ENCODE measurements around the gene USP30. TPM values are rescaled to one million over a fixed set of nuclear protein-coding genes. Genes with fewer than 3 reads are reported as not detected.

The USP30 gene
- total RNA-seq, 3 donors from 2014 or later, result 22.2 to 28.5 (median 24.7) TPM

DNA sequence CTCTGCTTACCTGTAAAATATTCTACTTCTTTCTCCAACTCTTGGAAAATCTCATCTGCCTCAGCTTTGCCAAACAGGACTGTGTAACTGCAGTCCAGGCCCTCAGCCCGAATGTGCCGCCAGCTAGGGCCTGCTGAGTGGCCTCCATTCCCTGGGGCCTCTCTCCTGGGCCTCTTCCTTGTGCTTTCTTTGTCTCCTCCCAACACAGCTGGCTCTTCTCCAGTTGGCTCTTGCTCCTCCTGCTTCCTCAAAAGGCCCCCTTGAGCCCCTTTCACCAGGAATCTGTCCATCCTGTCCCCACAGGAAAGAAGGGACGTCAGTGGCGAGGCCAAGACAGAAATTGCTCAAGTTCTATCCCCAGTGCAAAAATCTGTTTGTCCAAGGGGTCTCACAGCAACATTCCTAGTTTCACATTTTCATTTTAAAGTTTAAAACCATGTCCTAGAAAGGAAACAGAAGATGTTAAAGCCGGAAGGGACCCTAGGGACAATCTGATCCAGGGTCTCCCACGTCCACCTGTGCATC lies 40.2 kb downstream of the USP30 start:
- Histone ChIP-seq H3K27me3 (no peaks in the 10 kb centered on the region), H3K4me1 (peaks cover 4 to 14% of the 10 kb centered on the region in 2 donors)
- intact Hi-C loops (cut with DNase I; ENCODE audit: low total_unique reads), result loop anchor here (5.0 kb wide), 1 partner anchor 530 kb away; the partner anchor contains the start of genes ISCU and SART3

DNA sequence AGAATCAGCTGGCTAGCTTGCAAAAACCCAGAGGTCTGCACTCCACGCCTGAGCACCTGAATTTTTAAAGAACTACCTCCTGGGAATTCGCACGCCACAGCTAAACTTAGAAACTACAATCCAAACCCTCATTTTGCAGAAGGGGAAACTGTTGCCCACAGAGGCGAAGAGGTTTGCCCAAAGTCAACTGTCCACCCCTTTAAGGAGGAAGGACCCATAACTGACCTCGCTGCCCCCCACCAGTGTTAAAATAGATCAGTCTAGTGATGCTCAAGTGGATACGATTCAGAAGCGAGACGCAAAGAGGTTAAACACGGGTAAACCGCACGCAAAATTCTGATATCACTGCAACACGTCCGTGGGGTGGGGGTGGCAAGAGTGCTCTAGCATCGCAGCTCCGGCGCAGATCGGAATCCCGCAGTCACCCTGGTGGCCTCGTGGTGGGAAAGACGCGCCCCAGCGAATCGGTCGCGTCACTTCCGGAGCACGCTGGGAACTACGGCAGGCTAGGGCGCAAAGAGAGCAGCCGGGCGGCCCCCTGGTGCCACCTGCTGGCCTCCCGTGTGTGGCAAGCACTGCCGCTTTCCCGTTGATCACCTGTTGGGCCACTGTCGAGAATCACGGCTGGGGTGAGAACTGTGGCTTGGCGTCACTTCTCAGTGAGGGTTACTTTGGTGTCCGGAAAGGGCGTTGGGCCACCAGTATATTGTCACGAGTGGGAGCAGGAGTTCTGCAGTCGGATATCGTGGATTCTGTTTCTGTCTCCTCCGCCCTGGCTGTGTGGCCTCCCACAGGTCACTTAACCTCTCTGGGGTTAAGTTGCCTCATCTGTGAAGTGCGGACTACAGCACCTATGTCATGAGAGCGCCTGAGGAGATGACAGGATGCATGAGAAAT lies 40.9 kb downstream of the USP30 start, which contains the start of gene ALKBH2:
Gene ALKBH2 (minus strand): TSS at position 451 of the 897 bp plus-strand sequence. CDS start 686 bp downstream, outside the sequence.
- Histone ChIP-seq H3K27ac (peak within 1 kb of the TSS; percentile 73 to 85), H3K9me3 (no peaks in the 10 kb centered on the region), H3K4me3 (peak within 1 kb of the TSS; percentile 51 to 72 (median 63)), H3K27me3 (no peaks in the 10 kb centered on the region), H3K4me1 (peaks cover 5 to 15% of the 10 kb centered on the region in 2 donors), H3K36me3 (no peaks in the 10 kb centered on the region)
- TF ChIP-seq, protein P1, sequence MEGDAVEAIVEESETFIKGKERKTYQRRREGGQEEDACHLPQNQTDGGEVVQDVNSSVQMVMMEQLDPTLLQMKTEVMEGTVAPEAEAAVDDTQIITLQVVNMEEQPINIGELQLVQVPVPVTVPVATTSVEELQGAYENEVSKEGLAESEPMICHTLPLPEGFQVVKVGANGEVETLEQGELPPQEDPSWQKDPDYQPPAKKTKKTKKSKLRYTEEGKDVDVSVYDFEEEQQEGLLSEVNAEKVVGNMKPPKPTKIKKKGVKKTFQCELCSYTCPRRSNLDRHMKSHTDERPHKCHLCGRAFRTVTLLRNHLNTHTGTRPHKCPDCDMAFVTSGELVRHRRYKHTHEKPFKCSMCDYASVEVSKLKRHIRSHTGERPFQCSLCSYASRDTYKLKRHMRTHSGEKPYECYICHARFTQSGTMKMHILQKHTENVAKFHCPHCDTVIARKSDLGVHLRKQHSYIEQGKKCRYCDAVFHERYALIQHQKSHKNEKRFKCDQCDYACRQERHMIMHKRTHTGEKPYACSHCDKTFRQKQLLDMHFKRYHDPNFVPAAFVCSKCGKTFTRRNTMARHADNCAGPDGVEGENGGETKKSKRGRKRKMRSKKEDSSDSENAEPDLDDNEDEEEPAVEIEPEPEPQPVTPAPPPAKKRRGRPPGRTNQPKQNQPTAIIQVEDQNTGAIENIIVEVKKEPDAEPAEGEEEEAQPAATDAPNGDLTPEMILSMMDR (IDR thresholded peaks at IDR 0.05), result peak; percentile 77 to 97 (median 95)
- no peak for TF ChIP-seq POLR2A (IDR thresholded peaks at IDR 0.05)
- peak; percentile 80 to 94 (median 82) for TF ChIP-seq POLR2AphosphoS5 (IDR thresholded peaks at IDR 0.05)
- intact Hi-C loops (cut with DNase I; ENCODE audit: low total_unique reads), result loop anchor here (5.0 kb wide), 1 partner anchor 531 kb away; the partner anchor contains the start of genes ISCU and SART3
- peak; percentile 87 to 94 for DNase-seq (ENCODE audit: low spot score in 2 of 2)

More for the DNA sequence above, 40.2 kb downstream of the USP30 start:
- Histone ChIP-seq H3K9me3 (no peaks in the 10 kb centered on the region), H3K4me3 (peak overlapping the region; percentile 51 to 72 (median 63)), H3K27ac (peak overlapping the region; percentile 73 to 85), H3K36me3 (no peaks in the 10 kb centered on the region)
- TF ChIP-seq POLR2A (IDR thresholded peaks at IDR 0.05) (no peak), POLR2AphosphoS5 (IDR thresholded peaks at IDR 0.05) (no peak)
- TF ChIP-seq, protein P1 (IDR thresholded peaks at IDR 0.05), result no peak
- no peak for DNase-seq (ENCODE audit: low spot score in 2 of 2)

DNA sequence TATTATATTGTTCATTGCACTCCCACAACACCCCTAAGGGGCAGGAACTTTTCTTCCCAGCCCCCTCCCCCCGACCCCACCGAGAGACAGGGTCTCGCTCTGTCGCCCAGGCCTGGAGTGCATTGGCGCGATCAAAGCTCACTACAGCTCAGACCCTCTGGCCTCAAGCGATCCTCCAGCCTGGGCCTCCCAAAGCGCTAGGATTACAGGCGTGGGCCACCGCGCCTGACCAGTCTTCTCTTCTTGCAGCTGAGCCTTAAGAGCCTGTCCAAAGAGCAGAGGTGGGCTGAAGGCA lies 44.7 kb downstream of the USP30 start:
- Histone ChIP-seq H3K9me3 (no peaks in the 10 kb centered on the region), H3K27me3 (no peaks in the 10 kb centered on the region), H3K4me1 (peaks cover 5 to 16% of the 10 kb centered on the region in 2 donors), H3K36me3 (no peaks in the 10 kb centered on the region), H3K4me3 (peak overlapping the region in 1 of 3 donors; percentile 86), H3K27ac (no peak overlapping the region)
- TF ChIP-seq, protein P1 (IDR thresholded peaks at IDR 0.05), result no peak
- TF ChIP-seq POLR2A (IDR thresholded peaks at IDR 0.05), result no peak
- TF ChIP-seq POLR2AphosphoS5 (IDR thresholded peaks at IDR 0.05), result no peak
- intact Hi-C loops (cut with DNase I; ENCODE audit: low total_unique reads), result no loop called here
- peak in 1 of 2 donors; percentile 5 for DNase-seq (ENCODE audit: low spot score in 2 of 2)

DNA sequence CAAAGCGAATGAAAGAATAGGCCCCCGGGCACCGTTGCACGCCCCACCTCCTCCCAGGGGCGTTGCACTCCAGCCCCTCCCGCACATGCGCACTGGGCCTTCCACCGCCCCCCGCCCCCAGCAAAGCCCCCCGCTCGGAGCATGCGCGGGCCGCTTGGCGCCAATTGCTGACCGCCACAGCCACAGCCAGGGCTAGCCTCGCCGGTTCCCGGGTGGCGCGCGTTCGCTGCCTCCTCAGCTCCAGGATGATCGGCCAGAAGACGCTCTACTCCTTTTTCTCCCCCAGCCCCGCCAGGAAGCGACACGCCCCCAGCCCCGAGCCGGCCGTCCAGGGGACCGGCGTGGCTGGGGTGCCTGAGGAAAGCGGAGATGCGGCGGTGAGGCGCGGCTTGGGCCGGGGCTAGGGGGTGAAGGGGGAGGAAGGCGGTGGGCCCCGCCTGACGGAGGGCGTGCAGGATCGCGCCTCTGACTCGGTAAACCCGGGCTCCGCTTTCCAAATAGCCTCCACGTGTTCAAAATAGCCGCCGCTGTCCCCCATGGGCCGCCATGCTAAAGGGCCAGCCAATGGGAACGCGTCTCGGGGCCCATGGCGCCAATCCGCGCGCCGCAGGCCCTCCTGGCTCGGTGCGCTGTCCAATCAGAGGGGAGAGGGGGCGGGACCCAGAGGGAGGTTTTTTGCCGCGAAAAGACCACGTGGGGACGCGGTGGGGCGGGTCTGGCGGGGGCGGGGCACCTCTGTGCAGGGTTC lies 45.2 kb downstream of the USP30 start, which contains the start of gene UNG:
Gene UNG (plus strand): TSS at position 163 of the 748 bp plus-strand sequence. CDS start 83 bp downstream, at position 246.
- Histone ChIP-seq H3K36me3 (no peaks in the 10 kb centered on the region), H3K4me1 (peaks cover 5 to 11% of the 10 kb centered on the region in 2 donors), H3K27me3 (no peaks in the 10 kb centered on the region), H3K4me3 (peak within 1 kb of the TSS; percentile 80 to 86 (median 82)), H3K9me3 (no peaks in the 10 kb centered on the region), H3K27ac (peak within 1 kb of the TSS; percentile 87 to 92)
- intact Hi-C loops (cut with DNase I; ENCODE audit: low total_unique reads), result no loop called here
- TF ChIP-seq, protein P1 (IDR thresholded peaks at IDR 0.05), result no peak
- TF ChIP-seq POLR2A (IDR thresholded peaks at IDR 0.05), result no peak
- peak in 1 of 3 donors; percentile 45 for TF ChIP-seq POLR2AphosphoS5 (IDR thresholded peaks at IDR 0.05)
- DNase-seq (ENCODE audit: low spot score in 2 of 2), result peak; percentile 97 to 98

Measured in breast epithelium (tissue), 4 donors.